NCI-H345 (cell line): Measurements from ENCODE around the gene PGLYRP2.
"Not testable (repeated sequence)": the region's sequence is repeated elsewhere in the genome, so short reads cannot be mapped to it uniquely, and the experiment has no call there.

Experiments
- DNase-seq: peaks from one replicate; lab custom pipeline; 2025; lab: John Stamatoyannopoulos, UW

Gene PGLYRP2, protein sequence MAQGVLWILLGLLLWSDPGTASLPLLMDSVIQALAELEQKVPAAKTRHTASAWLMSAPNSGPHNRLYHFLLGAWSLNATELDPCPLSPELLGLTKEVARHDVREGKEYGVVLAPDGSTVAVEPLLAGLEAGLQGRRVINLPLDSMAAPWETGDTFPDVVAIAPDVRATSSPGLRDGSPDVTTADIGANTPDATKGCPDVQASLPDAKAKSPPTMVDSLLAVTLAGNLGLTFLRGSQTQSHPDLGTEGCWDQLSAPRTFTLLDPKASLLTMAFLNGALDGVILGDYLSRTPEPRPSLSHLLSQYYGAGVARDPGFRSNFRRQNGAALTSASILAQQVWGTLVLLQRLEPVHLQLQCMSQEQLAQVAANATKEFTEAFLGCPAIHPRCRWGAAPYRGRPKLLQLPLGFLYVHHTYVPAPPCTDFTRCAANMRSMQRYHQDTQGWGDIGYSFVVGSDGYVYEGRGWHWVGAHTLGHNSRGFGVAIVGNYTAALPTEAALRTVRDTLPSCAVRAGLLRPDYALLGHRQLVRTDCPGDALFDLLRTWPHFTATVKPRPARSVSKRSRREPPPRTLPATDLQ

DNA sequence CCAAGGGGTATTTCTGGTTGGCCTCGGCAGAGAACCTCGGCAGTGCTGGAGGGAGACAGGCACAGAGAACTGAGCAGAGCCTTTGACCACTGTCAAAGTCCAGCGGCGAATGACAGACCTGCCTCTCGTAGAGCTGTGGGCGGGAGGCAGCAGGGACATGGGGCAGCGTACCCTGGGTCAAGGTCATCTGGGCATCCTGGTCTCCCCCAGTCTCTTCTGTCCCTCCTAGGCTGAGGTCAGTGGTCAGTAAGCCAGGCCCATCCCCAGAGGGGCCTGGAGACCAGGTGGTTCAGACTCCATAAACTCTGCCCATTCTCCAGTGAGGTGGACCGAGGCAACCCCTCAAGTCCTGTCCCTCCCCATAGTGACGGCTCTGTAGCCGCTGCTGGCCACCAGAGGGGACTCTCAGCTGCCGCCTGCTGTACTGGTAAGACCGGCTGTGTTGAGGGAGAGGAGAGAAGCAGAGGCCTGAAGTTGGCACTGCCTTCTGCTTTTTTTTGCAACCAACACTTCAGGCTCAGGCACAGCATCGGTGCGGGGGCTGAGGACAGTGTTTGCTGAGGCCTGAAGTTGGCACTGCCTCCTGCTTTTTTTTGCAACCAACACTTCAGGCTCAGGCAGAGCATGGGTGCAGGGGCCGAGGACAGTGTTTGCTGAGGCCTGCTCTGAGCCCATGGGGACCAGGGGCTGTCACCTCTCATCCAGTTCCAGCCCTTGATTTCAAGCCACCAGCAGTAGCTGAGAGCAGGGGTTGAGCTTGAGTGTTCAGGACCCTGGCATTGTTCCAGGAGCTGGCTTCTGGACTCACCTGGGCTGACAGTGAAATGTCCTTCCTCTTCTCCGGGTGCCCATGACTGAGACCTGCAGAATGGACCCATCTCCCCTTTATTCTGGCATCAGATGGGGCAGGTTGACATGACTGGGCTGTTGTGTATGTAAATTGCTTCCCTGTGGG lies at the start of gene PGLYRP2:
Gene PGLYRP2, minus strand, starts transcription at position 111 of the 955 bp plus-strand sequence. CDS start 130 bp downstream, outside the sequence.
- no peak for DNase-seq

DNA sequence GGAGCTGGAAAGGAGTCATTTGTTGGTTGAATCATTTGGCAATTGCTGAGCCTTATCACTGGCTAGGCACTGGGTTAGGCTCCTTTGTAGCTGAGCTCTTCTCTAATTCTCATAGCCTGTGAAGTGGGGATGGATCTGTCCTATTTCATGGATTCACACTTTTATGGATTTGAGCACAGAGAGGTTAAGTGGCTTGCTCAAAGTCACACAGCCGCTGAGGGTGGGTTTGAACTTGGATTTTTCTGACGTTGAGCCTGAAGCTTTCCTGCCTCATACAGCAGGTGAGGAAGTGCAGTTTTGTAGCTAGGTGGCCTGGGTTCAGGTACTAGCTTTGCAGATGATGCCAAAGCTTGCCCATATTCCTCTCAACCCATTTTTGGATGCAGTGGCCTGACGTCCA lies 48.4 kb upstream of the PGLYRP2 start:
- DNase-seq = no peak

DNA sequence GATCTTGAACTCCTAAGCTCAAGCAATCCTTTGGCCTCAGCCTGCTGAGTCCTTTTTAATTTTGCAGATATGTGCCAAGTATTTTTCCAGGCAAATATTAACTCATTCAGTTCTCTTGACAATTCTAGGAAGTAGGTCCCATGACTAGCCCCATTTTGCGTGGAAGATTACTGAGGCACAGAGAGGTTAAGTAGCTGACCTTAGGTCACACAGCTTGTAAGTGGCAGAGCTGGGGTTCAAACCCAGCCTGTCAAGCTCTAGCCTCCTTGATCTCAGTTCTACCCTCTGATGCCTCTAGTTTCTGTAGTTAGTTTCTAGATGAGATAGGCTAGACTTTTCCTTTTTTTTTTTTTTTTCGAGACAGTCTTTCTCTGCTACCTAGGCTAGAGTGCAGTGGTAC lies 47.1 kb upstream of the PGLYRP2 start:
- DNase-seq = no peak

DNA sequence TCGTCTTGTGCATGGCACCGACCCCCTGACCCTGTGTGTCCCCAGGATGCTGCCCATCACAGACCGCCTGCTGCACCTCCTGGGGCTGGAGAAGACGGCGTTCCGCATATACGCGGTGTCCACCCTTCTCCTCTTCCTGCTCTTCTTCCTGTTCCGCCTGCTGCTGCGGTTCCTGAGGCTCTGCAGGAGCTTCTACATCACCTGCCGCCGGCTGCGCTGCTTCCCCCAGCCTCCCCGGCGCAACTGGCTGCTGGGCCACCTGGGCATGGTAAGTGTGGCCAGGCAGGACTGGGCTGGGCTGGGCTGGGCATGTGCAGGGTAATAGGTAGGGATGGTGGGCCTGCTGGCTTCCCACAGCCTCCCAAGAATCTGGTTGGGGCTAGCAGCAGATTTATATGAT lies 46.0 kb upstream of the PGLYRP2 start:
- no peak for DNase-seq

DNA sequence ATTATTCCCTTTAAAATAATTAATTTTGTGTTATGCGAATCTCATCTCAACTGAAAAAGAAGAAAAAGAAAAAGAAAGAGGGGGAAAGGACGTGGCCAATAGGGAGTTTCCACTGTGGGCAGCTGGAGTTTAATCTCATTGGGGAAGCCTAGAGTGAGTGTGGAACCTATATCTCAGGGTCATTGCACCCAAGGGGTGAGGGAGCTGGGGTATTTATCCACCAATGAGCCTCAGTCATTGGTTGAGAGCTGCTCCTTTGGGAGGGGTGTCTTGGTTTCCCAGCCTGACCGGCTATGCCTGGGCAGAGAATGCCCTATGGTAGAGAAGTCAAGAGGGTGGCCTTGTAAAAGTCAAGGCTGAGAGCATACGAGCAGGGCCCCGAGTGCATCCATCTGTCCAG lies 45.5 kb upstream of the PGLYRP2 start:
- no peak for DNase-seq

DNA sequence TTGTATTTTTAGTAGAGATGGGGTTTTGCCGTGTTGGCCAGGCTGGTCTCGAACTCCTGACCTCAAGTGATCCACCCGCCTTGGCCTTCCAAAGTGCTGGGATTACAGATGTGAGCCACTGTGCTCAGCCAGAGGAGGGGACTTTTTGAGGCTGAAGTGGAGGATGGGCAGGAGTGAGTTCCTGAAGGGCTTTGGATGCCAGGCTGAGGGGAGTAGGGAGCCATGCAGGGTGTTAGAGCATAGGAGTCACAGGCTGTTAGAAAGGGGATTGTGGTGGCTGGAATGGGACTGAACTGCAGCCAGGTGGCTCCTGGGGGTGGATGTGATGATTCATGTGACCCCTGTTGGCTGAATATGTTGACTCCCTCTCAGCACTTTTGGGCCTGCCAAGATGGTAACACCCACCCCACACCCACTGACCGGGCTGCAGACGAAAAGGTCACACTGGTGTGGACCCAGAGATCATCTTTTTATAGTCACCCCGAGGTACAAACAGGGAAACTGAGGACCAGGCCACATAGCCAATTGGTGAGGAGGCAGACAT lies 40.2 kb upstream of the PGLYRP2 start:
- DNase-seq = no peak

DNA sequence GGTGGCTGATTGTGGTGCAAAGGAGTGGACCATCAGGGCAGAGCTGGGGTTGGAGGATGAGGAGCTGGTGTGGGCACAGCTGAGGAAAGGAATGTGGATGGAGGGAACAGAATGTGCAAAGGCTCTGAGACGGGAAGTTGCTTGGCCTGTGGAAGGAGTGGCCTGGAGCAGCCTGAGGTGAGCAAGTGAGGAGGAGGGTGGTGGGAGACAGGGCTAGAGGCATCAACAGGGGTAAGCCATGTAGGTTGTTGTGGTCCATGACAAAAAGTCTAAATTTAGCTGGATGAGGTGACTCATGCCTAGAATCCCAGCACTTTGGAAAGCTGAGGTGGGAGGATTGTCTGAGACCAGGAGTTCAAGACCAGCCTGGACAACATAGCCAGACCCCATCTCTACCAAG lies 38.5 kb upstream of the PGLYRP2 start:
- no peak for DNase-seq

DNA sequence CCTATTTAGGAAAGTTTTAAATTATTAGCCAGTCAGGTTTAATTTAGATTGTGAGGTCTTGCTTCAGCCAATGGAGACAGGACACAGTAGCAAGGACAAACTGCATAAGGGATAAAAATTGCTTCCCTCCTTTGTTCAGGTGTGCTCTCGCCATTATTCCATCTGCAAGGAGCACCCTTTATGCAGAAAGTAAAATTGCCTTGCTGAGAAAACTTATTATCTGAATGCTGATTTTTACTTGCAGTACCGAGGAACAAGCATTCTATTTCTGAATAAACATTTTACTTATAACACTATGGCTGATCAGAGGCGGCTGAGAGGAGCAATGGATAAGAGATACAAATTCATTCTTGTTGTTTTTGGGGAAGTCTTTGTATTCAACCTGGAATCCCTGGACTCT lies 37.1 kb upstream of the PGLYRP2 start:
- no peak for DNase-seq

DNA sequence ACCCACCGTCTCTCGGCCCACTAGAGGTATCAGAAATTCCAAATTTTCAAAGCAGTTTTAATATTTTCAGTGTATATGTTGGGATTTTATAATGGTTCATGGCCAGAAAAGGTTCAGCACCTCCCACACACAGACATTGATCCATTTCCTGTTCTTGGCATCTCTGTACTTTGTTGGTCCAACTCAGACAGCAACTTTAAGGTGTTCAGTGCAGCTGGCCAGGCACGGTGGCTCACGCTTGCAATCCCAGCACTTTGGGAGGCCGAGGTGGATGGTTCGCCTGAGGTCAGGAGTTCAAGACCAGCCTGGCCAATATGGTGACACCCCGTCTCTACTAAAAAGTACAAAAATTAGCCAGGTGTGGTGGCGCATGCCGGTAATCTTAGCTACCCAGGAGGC lies 35.9 kb upstream of the PGLYRP2 start:
- not testable (repeated sequence) for DNase-seq

DNA sequence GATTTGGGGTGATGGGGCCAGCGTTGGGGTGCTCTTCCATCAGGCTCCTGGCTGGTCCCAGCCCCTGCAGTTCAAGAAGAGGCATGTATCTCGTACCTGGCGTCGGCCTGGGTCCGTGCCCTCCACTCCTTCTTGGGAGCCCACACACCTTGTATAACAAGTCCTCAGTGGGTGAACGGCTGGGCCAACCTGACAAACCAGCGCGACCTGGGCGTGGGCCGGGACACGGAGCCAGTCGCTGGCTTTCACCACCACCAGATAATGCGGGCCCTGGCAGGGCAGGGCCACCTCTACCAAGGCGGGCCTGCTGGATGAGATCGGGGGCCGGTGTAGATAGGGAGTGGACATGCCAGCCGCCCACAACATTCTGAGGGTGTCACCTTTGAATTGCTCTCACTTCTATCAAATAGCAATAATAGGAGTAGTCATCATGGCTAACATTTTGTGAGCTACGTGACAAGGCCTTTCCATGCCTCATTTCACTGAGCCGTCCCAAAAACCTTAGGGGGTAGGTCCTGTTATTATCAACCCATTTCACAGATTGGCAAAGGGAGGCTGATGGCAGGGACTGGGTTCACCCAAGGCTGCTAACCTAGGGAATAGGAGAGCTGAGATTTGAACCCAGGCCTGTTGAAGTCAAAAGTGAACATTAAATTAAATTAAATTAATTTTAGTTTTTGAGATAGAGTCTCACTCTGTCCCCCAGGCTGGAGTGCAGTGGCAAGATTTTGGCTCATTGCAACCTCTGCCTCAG lies 32.5 kb upstream of the PGLYRP2 start:
- no peak for DNase-seq

DNA sequence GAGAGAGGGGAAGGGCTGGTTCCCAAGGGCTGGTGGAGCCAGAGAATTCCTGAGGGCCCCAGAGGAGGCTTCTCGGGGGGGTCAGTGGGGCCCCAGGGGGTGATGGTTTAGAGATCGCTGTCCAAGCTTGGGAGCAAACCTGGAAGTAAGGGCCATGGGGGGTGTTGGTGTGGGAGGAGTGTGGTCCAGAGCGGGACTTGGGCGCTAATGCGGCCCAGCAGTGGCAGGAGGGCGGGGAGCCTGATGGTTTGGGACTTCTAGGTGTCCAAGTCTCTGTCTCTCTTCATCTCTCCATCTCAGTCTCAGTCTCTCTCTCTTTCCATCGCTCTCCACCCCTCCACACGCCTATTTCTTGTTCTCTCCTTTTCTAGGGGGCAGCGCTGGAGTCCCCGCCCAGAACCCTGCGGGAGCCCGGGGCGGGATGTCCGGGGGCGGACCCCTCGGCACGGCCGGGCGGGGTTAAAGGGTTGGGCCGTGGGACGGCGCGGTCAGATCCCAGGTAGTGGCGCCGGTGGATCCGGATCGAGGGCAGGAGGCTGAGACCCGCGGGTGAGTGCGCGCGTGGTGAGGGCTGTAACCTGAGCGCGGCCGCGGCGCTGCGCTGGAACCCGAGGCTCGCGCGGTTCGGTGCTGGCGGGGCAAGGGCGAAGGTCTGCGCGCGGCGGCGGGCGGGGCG lies 28.9 kb upstream of the PGLYRP2 start, which contains the start of gene CYP4F22:
Gene CYP4F22, plus strand, starts transcription at position 491 of the 676 bp plus-strand sequence. CDS start 16,812 bp downstream, outside the sequence.
- DNase-seq = no peak

DNA sequence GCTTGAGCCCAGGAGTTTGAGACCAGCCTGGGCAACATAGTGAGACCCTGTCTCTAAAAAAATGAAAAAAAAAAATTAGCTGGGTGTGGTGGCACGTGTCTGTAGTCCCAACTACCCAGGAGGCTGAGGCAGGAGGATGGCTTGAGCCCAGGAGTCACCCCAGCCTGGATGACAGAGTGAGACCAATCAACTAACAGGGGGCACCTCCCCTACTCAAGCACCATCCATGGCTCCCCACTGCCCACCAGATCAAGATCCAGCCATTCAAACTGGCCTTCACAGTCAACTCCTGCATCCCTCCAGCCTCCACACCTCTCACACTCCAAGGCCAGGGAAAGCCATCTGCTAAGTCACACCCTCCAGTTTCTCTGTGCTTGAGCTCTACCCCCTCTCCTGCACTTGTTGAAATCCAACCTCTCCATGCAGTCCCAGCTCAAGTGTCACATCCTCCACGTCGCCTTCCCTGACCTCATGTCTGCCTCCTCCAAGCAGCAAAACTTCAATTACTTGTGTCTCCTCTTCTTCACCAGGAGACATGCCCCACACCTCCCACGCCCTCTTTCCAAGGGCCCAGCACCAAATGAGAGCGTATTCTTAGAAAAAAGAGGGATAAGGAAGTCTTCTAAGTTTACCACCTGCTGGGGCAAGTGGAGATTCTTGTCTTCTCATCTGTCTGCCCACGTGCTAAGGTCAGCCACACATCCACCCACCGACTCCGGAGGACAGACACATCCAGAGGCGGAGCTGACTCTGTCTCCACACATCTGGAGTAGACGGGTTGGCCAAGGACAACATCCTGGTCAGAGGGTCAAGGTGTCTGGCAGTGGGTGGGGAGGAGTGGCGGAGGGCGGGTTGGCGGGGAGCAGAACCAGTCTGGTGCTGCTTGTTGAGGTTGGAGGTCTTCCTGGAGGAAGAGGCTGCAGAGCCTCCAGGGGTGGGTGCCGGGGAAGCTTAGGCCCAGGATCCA lies 28.1 kb upstream of the PGLYRP2 start:
- no peak for DNase-seq

DNA sequence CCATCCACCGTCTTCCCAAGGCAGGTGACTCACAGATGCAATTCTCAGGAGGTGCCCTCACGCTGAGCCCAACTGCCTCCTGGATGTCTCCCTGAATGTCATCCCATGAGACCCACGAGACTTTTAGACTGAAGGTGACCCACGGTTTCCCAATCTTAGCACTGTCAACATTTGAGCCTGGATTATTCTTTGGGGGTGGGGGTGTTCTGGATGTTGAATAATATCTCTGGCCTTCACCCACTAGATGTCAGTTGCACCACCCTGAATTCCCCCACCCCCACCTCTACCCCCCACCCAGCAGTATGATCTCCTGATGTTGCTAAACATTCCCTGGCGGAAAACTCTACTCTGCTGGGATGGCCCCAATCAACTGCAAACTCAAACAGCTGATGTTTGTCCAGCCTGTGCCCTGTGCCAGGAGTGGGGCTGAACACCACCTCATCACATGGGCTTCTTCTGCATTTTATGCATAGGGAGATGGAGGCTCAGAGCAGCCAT lies 26.8 kb upstream of the PGLYRP2 start:
- no peak for DNase-seq

DNA sequence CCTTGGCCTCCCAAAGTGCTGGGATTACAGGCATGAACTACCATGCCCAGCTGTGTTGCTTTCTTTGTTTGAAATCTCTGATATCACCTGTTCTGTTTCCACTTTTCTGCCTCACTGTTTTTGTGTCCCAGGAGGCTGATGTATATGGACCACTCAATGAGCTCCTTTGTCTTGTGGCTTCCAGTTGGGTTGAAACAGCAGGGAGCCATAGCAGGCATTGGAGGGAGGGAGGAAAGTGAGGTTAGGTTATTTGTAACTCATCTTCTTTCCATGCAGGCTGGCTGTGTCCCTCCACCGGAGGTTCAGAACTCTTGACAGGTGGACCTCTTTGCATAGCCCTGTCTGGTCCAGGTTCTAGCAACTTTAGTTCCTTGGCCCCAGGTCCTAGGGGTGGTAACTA lies 23.0 kb upstream of the PGLYRP2 start:
- DNase-seq = no peak

DNA sequence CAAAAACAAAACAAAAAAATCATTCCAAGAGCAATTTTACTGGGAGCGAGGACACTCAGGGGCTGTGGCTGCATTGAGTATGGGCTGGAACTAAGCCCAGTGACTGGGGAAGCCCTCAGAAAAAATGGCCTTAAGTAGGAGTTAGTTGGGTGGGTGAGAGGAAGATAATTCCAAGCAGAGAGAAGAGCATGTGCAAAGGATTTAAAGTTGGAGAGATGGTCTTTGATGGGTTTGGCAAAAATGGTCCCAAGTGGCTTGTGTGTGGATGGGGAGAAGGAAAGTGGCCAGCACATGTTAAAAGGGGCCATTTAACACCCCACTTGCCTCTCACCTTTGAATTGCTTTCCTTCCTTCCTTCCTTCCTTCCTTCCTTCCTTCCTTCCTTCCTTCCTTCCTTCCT lies 22.3 kb upstream of the PGLYRP2 start:
- no peak for DNase-seq

DNA sequence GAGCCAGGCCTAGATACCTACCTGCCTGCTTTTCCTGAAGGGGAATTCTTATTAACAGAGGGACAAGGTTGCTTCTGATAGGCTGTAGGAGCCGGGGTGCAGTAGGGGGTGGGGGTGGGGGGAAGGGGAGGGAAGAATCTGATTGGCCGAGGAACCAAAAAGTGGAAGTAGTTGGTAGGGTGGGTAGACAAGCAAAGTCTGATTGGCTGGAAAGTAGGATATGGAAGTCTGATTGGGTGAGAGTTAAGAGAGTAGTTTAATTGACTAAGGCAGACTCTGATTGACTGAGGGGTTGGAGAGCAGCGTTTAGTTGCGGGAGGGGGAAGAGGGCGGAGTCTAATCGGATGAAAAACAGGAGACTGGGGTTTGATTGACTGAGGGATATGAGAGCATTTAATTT lies 19.6 kb upstream of the PGLYRP2 start:
- no peak for DNase-seq

DNA sequence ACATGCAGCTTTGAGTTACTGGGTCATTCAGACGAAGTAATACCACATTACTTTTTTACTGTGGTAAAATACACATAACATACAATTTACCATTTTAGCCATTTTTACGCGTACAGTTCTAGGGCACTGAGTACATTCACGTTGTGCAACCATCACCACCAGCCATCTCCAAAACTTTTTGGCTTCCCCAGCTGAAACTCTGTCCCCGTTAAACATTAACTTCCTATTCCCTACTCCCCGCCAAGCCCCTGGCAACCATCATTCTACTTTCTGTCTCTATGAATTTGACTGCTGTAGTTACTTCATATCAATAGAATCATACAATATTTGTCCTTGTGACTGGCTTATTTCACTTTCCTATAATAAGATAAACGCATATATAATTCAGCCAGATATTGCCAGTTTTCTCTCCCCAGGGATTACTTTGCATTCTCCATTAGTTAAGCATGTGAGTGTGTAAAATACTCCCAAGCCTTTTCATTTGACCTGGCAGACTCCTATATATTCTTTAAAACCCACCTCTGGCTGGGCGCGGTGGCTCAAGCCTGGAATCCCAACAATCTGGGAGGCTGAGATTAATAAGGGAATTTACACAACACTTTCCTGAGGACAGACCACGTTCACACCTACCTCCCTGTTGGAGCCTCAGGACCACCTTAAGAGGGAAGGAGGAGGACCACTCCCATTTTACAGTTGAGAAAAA lies 19.0 kb upstream of the PGLYRP2 start:
- DNase-seq = no peak

DNA sequence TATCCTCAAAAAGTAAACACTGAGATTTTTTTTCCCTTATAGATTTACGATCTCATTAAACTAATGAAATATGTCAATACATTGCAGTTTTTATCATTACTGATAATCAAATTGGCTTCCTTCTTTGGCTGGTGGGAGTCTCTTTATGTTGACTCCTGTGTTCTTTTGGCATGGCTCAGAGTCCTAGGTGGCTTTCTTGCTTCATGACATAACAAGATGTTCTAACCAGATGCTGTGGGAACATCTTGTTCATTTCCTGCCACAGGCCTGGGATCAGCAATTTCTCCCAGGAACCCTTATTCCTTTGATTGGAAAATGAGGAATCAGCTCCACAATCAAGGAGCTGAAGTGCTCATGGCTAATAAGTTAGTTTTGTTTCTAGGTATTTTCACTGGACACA lies 15.8 kb upstream of the PGLYRP2 start:
- DNase-seq = no peak
